ENCODE measurements around the gene CENPT.

CENPT gene, protein sequence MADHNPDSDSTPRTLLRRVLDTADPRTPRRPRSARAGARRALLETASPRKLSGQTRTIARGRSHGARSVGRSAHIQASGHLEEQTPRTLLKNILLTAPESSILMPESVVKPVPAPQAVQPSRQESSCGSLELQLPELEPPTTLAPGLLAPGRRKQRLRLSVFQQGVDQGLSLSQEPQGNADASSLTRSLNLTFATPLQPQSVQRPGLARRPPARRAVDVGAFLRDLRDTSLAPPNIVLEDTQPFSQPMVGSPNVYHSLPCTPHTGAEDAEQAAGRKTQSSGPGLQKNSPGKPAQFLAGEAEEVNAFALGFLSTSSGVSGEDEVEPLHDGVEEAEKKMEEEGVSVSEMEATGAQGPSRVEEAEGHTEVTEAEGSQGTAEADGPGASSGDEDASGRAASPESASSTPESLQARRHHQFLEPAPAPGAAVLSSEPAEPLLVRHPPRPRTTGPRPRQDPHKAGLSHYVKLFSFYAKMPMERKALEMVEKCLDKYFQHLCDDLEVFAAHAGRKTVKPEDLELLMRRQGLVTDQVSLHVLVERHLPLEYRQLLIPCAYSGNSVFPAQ

DNA sequence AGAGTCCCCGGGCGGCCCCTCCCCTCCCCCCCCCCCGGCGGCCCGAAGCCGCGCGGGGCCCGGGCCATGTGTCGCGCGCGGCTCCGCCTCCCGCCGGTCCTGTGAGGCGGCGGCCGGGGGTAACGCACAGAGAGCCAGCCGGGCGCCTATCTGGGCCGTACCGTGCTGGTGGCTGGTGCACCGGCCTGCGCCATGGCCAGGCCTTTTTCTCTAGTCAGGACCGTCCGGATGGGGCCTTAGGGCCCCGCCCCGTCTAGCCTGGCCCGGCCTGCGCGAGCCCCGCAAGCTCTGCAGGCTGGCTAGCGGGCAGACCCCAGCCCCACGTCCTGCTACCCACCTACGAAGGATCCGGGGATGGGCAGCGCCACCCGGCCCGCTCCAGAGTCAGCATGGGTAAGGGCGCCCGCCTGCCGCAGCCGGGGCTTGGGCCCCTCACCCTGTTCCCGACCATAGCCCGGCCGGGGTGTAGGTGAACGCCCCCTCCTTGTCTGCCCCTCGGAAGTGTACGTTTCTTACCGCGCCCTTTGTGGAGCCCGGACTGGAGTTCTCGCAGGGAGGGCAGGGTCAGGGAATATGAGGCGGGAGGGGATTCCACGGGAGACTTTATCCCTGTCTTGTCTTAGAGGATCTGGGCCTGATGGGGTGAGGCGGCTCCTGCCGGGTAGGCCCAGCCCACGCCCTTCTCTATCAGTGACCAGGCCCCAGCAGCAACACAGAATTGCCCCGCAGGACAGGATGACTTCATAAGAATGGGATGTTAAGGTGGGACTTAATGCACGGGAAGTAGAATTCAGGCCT, at the start of gene CENPT:
TSS of gene CENPT (minus strand) at position 630 of the 798 bp plus-strand sequence. CDS start 13,834 bp downstream, outside the sequence.
- peak; percentile 45 to 55 for DNase-seq

DNA sequence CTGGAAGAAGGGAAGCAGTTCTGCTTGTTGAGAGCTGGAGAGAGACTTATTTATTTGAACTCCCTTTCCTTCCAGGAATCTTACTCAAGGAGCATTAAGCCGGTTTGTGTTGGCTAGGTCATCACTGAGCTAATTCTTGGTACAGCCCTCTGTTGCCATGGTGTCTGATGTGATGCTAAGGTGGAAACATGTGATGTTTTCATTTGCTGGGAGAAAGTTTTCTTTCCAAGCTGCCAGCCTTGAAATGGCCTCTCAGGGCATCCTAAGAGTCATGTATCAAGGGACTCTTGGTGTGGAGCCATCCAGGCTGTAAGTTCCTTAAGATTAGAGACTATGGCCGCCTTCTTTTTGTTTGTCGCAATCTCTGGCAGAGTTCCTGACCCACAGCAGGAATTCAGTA, 49.7 kb upstream of the CENPT start:
- no peak for DNase-seq

DNA sequence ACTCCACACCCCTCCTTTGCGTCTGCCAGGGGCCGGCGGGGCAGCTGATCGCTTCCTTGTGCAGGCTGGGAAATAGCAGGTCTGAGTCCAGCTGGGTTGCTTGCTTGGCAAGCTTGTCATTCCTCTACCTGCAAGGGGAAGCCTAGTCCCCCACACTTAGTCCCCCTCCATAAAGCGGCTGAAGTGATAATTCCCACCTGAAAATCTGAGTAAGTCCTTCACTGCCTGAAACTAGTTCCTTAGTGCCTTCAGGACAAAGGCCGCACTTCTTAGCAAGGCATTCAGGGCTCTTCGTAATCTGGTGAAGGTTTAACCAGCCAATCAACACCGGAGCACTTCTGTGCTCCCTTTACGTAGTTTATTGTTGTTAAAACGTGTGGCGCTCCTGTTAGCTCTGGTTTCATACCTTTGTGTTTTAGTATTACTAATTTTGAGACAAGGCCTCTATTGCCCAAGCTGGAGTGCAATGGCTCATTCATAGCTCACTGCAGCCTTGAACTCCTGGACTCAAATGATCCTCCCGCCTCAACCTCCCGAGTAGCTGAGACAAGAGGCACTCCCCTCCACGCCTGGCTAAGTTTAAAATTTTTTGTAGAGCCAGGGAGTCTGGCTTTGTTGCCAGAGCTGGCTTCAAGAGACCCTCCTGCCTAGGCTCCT, 46.4 kb upstream of the CENPT start:
- DNase-seq, result peak in 1 of 2 donors; percentile 10

DNA sequence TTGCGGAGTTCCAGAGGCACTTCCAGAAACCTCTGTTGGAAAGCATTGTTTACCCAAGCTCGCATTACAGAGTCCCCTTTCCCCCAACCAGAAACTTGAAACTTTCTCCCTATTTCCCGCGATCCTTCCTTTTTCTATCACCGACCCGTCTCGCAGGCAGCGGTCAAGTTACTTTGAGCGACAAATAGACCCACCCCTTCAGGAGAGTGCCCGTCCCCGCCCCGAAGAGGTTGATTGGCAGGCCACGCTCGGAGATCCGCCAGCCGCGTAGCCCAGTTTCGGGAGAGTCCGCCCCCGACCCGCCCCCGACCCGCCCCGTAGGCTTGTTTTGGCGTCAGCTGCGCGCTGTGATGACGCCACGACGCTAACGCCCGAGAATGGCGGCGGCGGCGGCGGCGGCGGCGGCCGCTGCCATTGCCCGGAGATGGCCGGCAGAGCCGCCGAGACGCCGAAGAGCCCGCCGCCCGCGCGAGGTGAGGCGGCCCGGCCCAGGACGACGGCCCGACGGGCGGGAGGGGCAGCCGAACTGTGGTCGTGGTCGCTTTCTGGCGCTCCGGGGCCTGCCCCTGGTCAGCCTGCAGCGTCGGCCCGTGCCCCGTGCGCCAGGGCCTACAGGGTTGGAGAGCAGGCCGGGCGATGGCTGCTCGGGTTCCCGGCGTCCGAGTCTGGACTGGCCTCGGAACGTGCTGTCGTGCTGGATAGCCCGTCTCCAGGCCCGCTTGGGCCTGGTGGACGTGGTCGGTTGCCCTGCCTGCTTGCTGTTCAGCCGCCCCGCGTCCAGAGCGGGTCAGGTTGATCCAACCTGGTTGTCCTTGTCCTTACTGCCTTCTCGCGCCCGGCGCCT, 45.6 kb upstream of the CENPT start, which contains the start of gene PSKH1:
TSS of gene PSKH1 (plus strand) at position 356 of the 844 bp plus-strand sequence. CDS start 15,496 bp downstream, outside the sequence.
- DNase-seq, result peak; percentile 94 to 98

DNA sequence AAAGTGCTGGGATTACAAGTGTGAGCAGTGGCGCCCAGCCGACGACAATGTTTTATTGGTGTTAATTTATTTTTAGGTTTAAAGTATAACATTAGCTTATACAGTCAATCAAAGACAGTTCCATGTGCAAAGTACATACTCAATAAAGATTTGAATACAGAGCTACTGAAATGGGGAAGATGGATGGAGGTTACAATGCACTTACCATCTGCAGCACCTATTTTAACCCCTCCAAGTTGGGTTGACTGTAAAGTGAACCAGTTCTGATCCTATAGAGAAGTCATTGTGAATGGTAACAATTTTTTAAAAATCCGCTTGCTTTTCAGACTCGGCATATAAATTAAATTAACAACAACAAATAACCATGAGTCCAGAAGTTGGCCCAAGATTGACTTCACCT, 44.9 kb upstream of the CENPT start:
- DNase-seq, result no peak

DNA sequence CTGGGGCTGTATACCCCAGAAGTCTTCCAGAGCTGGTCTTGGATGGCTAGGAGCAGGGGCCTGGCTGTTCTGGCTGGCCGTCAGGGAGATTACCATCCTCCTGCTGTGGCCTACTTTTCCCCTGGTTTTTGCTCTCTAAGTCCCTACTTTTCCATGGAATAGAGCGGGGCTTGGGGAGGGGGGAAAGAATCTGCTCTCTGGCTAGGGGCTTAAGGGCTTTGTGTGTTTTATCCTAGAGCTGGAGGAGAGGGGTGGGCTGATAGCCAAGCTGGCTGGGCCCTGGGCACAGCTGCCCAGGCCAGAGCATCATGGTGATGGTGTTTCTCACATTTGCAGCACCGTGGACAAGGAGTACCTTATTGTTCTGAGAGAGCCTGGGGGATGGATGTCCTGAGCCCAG, 40.8 kb upstream of the CENPT start:
- DNase-seq, result no peak

DNA sequence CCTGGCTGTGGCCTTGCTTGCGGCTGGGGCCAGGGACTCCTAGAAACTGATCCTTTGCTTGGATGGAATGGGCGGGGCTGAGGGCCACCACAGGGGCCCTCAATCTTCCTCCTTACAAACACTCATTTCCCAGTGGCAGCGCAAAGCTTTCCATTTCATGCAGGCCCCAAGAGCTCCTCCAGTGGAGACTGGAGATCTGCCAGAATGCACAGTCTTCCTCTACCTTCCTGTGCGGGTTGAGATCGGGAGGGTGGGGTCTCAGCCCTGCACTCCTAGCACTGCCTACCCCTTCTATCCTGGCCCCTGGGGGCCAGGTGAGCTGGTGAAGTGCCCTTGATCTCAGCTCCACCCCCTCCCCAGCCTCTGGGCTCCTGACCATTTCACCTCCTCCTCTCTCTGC, 38.9 kb upstream of the CENPT start:
- no peak for DNase-seq

DNA sequence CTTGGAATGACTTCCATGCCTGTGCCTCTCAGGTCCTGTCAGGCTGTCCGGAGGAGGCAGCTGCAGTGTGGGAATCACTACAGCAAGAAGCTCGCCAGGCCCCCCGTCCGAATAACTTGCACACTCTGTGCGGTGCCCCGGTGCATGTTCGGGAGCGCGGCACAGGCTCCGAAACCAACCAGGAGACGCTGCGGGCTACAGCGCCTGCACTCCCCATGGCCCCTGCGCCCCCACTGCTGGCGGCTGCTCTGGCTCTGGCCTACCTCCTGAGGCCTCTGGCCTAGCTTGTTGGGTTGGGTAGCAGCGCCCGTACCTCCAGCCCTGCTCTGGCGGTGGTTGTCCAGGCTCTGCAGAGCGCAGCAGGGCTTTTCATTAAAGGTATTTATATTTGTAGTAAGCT, 38.5 kb upstream of the CENPT start:
- no peak for DNase-seq

DNA sequence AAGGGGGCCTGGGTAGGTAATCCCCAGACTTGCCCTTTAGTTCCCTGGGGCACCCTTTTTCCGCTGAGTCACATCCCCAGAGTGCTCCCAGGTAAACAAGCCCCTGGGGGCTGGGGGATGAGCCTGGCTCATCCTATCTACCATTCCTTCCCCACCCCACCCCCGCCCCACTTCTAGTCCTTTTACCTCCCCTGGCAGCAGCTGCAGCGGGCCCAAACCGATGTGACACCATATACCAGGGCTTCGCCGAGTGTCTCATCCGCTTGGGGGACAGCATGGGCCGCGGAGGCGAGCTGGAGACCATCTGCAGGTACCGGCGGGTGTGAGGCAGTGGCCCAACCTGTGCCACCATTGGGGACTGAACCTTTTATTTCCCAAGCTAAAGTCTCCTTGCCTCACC, 38.1 kb upstream of the CENPT start:
- no peak for DNase-seq

DNA sequence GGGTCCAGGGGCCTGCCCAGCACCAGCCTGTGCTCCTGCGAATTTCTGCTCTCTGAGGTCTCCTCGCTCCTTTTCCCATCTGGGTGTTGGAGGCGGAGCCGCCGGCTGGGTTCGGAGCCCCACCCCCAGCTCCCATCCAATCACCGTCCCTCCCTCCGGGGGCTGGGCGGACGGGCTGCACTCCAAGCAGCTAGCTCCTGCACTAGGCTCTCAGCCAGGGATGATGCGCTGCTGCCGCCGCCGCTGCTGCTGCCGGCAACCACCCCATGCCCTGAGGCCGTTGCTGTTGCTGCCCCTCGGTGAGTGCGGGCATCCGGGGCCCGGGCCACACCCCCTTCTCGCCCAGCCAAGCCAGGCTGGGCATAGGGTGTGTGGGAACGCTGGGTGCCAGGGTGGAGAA, 37.2 kb upstream of the CENPT start, which contains the start of gene NRN1L:
TSS of gene NRN1L (plus strand) at position 202 of the 400 bp plus-strand sequence. CDS start at position 221, 19 bp downstream.
- DNase-seq, result no peak

DNA sequence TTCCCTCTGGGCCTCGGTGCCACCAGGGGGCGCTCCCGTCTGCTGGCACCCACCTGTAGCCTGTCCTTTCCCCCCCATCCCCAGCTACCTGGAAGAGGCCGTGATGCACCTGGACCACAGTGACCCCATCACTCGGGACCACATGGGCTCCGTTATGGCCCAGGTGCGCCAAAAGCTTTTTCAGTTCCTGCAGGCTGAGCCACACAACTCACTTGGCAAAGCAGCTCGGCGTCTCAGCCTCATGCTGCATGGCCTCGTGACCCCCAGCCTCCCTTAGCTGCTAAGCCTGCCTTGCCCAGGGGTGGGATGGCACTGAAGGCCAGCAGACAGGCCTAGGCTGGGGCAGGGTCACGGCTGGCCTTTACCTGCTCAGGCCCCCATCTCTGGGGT, 36.4 kb upstream of the CENPT start:
- DNase-seq, result peak in 1 of 2 donors; percentile 56

DNA sequence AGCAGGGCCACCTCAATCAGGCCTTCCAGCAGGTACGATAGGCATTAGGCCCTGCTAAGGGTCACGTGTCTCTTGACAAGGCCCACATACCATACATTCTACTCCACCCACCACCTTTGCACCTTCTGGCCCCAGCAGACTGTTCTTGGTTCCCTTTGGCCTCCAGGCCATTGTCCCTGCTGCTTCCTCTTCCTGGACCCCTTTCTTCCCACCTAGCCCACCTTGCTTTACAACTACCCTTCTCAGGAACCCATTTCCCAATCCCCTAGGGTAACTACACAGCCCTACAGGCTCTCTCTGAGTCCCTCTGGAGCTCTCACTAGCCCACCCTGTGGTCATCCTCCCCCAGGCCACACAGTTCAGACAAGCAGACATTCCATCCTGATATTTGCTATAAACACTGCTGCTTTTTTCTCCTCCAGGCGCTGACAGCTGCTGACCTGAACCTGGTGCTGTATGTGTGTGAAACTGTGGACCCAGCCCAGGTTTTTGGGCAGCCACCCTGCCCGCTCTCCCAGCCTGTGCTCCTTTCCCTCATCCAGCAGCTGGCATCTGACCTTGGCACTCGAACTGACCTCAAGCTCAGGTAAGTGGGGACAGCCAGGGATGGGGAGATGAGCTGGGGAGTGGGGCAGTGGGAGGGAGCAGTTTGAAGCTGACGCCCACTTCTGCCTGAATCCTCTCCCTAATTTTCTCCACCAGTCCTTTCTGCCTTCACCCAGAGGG, 35.8 kb upstream of the CENPT start:
- no peak for DNase-seq

DNA sequence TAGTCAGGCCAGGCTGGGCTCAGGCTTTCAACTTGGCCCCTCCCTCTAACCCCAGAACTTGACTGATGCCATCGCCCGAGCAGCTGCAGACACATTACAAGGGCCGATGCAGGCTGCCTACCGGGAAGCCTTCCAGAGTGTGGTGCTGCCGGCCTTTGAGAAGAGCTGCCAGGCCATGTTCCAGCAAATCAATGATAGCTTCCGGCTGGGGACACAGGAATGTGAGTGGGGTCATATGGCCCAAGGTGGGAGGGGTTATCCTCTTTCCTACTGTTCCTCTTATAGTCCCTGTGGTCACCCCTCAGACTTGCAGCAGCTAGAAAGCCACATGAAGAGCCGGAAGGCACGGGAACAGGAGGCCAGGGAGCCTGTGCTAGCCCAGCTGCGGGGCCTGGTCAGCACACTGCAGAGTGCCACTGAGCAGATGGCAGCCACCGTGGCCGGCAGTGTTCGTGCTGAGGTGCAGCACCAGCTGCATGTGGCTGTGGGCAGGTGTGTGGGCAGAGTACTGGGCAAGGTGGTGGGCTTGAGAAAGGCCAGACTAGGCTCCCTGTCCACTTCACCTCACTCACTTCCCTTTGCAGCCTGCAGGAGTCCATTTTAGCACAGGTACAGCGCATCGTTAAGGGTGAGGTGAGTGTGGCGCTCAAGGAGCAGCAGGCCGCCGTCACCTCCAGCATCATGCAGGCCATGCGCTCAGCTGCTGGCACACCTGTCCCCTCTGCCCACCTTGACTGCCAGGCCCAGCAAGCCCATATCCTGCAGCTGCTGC, 35.1 kb upstream of the CENPT start:
- DNase-seq, result no peak

DNA sequence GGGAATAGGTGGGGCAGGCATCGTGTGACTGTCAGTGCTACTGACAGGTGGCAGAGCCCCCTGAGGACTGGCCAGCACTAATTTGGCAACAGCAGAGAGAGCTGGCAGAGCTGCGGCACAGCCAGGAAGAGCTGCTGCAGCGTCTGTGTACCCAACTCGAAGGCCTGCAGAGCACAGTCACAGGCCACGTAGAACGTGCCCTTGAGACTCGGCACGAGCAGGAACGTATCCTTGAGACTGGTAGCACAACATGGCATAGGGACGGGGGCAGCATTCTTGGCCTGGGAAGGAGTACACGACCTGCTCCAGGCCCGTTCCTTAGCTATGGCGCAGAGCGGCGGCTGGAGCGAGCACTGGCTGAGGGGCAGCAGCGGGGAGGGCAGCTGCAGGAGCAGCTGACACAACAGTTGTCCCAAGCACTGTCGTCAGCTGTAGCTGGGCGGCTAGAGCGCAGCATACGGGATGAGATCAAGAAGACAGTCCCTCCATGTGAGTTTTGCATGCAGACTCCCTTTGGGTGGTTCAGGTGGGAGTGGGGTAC, 34.2 kb upstream of the CENPT start:
- no peak for DNase-seq

DNA sequence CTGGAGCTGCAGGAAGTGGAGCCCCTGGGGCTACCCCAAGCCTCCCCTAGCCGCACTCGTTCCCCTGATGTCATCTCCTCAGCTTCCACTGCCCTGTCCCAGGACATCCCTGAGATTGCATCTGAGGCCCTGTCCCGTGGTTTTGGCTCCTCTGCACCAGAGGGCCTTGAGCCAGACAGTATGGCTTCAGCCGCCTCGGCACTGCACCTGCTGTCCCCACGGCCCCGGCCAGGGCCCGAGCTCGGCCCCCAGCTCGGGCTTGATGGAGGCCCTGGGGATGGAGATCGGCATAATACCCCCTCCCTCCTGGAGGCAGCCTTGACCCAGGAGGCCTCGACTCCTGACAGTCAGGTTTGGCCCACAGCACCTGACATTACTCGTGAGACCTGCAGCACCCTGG, 33.1 kb upstream of the CENPT start:
- DNase-seq, result no peak

DNA sequence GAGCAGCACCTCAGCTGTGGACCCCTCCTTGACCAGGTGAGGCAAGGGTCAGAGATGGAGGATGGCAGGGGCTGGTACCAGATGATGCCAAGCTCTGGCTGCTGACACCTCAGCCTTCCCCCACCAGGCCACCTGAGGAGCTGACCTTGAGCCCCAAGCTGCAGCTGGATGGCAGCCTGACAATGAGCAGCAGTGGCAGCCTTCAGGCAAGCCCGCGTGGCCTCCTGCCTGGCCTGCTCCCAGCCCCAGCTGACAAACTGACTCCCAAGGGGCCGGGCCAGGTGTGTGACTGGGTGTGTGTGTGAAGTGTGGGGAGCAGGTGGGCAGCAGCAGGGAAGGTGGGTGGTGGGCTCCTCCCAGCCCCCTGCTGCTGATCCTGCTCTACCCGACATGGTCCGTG, 32.4 kb upstream of the CENPT start:
- no peak for DNase-seq

DNA sequence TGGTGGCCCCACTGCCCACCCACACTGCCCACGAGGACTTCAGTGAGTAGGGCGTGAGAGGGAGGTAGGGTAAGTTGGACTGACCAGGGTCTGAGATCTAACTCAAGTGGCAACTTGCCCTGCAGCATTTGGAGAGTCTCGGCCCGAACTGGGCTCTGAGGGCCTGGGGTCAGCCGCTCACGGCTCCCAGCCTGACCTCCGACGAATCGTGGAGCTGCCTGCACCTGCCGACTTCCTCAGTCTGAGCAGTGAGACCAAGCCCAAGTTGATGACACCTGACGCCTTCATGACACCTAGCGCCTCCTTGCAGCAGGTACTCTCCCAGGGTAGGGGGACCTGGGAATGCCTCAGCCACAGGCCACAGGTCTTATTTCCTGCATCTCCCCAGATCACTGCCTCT, 32.0 kb upstream of the CENPT start:
- no peak for DNase-seq

DNA sequence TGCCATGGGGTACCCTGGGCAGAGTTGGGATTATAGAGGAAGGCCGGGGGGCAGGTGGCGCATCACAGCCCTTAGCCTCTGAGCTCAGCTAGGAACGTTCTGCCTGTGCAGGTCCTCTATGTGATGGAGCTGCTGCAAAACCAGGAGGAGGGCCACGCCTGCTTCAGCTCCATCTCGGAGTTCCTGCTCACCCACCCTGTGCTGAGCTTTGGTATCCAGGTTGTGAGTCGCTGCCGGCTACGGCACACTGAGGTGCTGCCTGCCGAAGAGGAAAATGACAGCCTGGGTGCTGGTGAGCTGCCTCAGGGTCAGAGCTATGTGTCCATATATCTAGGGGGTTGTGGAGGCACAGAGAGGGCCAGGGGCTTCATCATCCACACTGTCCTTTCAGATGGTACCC, 31.4 kb upstream of the CENPT start:
- no peak for DNase-seq

DNA sequence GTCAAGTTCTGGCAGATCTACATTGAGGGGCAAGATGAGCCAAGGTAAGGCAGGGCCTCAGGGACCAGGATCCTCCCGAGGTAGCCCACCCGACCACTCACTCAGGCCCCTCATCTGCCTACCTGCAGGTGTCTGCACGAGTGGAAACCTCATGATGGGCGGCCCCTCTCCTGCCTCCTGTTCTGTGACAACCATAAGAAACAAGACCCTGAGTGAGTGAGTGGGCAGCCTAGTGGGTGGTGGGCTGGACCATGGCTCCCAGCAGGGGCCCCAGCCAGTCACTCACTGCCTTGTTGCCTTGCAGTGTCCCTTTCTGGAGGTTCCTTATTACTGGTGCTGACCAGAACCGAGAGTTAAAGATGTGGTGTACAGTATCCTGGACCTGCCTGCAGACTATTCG, 30.7 kb upstream of the CENPT start:
- DNase-seq, result no peak

DNA sequence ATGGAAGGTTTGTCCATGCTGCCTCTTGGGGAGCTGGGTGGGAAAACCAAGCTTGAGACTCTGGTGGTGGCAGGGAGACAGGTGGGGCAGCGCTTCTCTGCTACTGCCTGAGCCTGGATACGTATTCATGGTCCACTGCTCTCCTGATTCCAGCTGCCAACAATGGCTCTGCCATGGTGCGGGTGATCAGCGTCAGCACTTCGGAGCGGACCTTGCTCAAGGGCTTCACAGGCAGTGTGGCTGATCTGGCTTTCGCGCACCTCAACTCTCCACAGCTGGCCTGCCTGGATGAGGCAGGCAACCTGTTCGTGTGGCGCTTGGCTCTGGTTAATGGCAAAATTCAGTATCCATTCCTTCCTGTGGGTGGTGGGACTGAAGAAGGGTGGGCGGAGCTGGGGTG, 29.6 kb upstream of the CENPT start:
- no peak for DNase-seq
